SK-N-MC (cell line): ENCODE results near the gene STK26.

Source experiments
- EZH2 ChIP-seq: fragments of 200-600 bp; sonication (generic); IDR thresholded peaks from one replicate; pipeline ENCODE4 v1.6.1; 2017; ENCODE audit warnings: antibody characterized with exemption
- FOXP2 ChIP-seq: optimal IDR thresholded peaks from 2 replicates; pipeline ENCODE3; 2011; ENCODE audit warnings: mild to moderate bottlenecking, moderate library complexity; ENCODE audit not compliant: insufficient read depth; ENCODE audit errors: extremely low read length, control extremely low read depth
- POLR2AphosphoS5 ChIP-seq: IDR thresholded peaks from 2 replicates; pipeline ENCODE4 v1.6.1; 2012; ENCODE audit warnings: mild to moderate bottlenecking, low read depth, low read length, borderline replicate concordance

GRCh38 chrX:132037479-132037993 is 14.4 kb downstream of the STK26 start:
- TF ChIP-seq EZH2 = no peak
- no peak for TF ChIP-seq FOXP2
- TF ChIP-seq POLR2AphosphoS5 = no peak
